GM12872 (cell line): ENCODE data around the gene CRTAC1.

Experiments used
- TF ChIP-seq, protein P1 (sequence below): IDR thresholded peaks from 3 replicates; pipeline ENCODE4 v1.5.1; 2011; ENCODE audit warnings: low read depth, mild to moderate bottlenecking, low read length, moderate library complexity; ENCODE audit not compliant: insufficient read depth

CRTAC1 gene

DNA sequence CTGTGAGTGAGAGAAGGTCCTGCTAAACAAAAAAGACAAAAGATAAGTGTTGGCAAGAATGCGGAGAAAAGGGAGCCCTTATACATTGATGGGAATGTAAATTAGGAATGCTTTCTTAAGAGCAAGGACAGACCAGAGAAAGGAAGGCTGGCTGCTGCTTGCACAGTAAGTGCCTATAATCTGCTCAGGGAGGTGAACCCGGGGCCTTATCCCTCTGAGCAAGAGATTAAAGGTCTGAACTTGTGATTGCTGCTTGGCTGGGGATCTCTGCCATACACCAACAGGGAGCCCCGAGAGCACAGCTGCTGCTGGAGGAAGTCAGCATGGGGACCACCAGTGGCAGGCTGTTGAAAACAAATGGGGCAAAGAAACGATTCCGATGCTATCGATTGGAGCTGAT lies 32.0 kb upstream of the CRTAC1 start:
- TF ChIP-seq, protein P1, sequence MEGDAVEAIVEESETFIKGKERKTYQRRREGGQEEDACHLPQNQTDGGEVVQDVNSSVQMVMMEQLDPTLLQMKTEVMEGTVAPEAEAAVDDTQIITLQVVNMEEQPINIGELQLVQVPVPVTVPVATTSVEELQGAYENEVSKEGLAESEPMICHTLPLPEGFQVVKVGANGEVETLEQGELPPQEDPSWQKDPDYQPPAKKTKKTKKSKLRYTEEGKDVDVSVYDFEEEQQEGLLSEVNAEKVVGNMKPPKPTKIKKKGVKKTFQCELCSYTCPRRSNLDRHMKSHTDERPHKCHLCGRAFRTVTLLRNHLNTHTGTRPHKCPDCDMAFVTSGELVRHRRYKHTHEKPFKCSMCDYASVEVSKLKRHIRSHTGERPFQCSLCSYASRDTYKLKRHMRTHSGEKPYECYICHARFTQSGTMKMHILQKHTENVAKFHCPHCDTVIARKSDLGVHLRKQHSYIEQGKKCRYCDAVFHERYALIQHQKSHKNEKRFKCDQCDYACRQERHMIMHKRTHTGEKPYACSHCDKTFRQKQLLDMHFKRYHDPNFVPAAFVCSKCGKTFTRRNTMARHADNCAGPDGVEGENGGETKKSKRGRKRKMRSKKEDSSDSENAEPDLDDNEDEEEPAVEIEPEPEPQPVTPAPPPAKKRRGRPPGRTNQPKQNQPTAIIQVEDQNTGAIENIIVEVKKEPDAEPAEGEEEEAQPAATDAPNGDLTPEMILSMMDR, result no peak

DNA sequence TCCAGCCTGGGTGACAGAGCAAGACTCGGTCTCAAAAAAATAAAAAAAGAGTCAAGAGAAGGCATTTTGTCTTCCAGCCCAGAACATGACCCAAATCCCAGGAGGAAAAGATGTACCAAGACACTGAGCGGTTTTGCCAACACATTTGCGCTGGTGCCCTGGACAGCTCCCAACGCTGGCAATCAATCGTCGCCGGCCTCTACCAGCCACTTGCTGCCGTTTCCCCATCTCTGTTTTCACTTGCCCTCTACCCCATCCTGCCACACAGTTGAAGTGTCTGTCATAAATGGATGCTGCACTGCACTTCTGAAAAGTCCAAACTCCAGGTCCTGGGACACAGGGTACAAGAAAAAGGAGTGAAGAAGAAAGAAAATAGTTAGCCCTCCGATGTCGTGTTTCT lies 29.7 kb upstream of the CRTAC1 start:
- TF ChIP-seq, protein P1, result no peak

DNA sequence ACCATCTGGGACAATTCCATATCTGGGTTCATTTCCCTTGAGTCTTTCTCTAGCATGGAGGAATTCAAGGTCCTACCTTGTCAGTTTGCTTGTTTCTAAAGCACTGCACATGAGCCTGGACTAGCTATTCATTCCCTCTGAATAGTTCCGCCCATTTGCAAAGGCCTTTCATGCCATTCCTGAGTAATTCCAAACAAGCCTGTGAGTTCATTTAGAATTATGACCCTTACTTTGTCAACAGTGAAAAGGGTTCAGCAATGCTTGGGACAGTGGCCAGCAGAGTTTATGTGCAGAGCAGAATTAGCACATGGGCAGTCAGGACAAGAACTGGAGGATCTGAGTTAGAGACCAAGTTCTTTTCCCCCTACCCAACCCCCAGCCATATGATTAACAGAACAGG lies 27.9 kb upstream of the CRTAC1 start:
- TF ChIP-seq, protein P1, result no peak

DNA sequence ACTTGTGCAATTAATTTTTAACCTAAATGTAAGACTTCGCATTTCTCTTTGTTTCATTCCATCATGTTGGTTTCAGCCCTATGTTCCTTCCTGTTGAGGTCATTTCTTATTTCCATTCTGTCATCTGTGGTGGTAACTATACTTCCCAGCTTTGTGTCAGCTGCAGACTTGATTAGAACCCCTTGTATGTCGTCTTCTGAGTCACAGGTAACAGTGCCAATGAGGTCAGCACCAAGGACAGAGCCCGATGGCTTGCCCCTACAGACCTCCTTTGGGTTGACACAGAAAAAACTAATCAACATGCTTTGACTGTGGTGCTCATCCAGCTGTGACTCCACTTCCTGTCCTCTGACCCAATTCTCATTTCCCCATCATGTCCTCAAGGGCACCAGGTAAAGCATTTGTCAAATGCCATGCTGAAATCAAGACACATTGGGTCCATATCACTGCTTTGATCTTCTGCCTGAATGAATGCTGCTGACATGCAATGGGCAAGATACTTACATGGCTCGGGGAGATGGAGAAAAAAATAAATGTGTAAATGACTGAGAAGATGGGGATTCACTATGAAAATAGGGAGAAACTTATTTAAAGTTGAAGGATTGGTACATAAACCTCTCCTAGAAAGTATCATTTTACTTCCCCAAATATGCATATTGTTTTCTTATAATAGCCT lies 25.6 kb upstream of the CRTAC1 start:
- TF ChIP-seq, protein P1, result no peak

DNA sequence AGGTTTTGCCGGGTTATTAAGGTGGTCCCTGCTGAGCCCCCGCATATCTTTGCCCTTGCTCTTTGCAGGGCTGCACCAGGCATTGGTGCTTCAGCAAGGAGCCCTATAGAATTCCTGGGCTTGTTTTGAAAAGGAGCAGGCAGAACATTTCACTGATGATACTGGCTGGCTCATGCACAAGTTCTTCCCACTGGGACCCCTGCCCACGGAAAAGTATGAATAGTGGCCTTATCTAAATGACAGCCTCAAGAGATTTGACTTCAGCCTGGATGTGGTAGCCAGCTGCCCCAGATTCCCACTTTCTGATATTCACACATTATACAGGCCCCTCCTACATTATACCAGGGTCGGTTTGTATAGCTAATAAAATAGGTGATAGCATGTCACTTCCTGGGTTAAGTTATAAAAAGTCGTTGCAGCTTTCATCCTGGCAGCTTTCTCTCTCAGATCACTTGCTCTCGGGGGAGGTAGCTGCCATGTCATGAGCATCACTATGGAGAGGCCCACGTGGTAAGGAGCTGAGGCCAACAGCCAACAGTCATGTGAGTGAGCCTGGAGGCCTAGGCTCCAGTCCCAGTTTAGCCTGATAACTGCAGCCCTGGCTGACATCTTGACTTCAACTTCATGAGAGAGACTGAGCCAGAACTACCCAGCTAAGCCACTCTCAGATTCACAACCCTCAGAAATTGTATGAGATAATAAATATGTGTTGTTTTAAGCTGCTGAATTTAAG lies 16.8 kb upstream of the CRTAC1 start:
- TF ChIP-seq, protein P1, result no peak

DNA sequence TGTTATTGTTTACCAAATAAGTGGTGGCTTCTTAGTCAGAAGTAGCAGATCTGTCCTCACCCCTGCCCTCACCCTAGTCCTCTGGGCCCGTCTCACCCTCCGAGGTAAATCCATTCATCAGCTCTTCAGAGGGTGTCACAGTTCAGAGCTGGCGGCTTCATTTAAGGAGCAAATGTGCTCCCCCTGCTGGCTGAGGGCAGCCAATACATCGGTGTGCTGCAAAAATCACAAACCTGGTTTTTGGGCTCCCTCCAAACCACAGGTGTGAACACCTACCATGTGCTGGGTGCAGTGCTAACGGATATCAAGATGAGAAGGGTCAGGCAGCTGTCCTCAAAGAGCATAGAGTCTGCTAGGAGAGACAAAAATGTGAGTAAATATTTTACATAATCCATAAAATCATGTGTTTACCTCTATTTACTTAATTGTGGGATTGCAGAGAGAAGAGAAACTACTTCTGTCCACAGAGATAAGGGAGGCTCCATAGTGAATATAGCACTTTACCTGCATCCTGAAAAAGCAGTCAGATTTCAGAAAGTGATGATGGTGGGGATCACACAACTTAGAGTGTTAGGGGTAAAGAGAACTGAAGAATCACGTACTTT lies 15.5 kb upstream of the CRTAC1 start:
- TF ChIP-seq, protein P1, result peak; percentile 94

DNA sequence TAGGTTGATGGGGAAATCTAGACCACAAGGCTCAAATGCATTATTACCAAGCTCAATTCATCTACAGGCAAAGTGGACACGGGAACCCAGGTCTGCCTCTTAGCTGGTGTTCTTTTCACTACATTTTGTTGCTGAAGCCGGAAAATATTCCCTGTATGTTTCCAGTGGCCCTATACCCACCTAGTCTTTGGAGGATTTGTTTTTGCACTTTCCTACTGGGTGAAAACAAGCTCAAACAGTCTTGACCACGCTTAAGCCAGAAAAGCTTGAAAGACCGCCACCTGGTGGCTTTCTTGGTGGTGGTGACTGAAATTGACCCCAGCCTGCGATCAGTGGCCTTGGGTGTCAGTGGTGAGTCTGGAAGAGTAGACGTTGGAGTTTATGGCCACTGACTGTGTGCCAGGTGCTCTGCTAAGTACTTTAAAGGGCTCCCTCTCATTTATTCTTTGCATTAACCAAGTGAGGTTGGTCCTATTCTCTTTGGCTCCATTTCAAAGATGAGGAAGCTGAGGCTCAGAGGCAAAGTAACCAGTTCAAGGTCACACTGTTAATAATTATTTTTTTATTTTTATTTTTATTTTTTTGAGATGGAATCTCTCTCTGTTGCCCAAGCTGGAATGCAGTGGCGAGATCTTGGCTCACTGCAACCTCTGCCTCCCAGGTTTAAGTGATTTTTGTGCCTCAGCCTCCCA lies 11.1 kb upstream of the CRTAC1 start:
- TF ChIP-seq, protein P1, result peak; percentile 88
